SIG-M5 treated with dmso at 0.1 percent for 504 hours (cell line): ENCODE measurements around the gene CES1.
A peak's percentile ranks its signal among the peaks of the same experiment; 100 is the strongest.
"Not testable (repeated sequence)": the region's sequence is repeated elsewhere in the genome, so short reads cannot be mapped to it uniquely, and the experiment has no call there.

Source experiments
- DNase-seq: peaks from one replicate; lab custom pipeline; 2025; ENCODE audit not compliant: unreplicated experiment; lab: John Stamatoyannopoulos, UW

Gene CES1

GRCh38 chr16:55792934-55793374 is 39.9 kb downstream of the CES1 start:
- DNase-seq: not testable (repeated sequence)

DNA sequence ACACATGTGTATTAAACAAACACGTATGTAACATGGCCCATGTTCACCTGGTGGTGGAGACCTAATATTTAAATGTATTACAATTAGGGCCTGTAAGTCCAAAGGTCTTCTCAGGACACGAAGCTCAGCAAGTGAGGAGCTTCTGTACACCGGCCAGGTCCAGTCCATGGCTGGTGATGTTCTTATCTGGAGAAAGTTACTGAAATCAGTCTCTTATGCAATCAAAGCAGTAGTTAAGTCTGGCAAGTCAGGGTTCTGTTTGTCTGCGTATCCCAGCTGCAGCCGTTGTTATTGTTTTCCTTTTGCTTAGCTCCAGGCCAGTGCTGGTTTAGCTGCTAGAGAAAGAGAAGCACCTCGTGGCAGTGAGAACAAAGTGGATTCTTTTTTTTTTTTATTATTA is 41.4 kb downstream of the CES1 start:
- not testable (repeated sequence) for DNase-seq

DNA sequence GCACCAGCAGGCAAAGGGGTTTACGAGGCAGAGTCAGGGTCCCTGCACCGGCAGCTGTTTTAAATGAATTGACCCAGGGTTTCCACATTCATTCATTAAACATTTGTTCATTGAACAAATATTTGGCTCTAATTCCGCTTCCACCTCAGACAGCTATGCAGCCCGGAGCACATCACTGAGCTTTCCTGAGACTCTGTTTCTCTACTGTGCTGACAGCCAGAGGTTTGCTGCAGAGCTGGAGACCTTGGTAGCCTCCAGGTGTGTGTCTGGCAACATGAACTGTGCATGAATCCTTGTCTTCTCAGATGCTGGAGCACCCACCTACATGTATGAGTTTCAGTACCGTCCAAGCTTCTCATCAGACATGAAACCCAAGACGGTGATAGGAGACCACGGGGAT is 42.7 kb downstream of the CES1 start:
- DNase-seq: not testable (repeated sequence)

GRCh38 chr16:55782793-55783091 is 50.2 kb downstream of the CES1 start:
- DNase-seq: not testable (repeated sequence)

DNA sequence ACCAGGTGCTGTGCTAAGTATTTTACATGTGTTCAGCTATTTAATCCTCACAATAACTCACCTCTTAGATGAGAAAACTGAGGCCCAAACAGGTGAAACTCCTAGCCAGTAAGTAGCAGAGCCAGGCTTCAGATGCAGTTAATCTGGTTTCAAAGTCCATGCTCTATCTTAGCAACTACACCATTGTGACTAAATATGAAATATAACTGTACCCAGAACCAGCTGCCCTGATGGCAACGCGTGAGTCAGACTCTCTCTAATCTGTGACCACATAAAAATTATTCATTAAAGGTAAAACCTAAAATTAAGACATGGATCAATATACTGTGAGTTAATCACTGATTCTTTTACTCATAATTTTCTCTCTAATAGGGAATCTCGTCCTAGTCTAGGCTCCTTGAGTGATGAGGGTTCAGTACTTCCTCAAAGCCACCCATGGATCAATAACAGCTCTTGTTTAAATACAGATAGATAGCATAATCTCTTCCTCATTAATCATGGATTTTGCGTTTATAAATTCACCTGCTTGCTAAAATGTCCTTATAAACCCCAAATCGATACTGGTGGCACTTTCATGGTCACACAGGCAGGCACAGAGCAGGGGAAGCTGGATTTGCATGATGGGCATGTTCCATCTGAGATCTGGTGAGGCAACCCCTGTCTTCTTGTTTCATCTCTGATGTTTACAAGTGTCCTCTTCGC is 50.7 kb downstream of the CES1 start:
- DNase-seq: peak; percentile 59

- DNase-seq: not testable (repeated sequence)
Observed at GRCh38 chr16:55781456-55781855, 51.4 kb downstream of the CES1 start.

DNA sequence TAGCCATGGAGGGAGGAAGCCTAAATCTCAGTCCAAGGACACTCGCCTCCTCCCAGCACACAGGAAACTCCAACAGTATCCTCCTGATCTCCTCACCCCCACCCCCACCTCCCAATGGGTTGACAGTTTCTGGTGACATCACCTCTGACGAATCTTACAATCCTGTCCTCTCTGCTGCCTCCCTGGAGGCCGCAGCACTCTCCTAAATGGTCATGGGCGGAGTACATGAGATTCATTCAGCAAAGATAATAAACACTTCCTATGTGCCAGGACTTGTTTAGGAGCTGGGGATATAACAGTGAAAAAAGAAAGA is 52.8 kb downstream of the CES1 start:
- DNase-seq: not testable (repeated sequence)

- DNase-seq: no peak
Observed at GRCh38 chr16:55779402-55780094, 53.3 kb downstream of the CES1 start.

DNA sequence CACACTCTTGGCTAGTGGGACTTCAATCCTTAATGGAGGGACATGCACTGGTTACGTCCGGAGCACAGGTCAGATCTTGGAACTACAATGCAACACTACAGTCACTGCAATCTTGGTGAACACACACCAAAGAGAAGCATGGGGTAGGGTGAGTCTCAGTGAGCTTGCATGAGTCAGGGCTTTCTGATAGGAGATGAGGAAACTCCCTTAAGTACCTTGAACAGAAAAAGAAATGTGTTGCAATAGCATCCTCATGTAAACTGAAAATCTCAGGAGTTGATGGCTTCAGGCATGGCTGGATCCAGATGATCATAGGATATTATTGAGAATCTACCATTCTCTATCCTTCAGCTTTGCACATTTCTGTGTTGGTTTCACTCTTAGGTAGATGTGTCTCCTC is 54.1 kb downstream of the CES1 start:
- DNase-seq: no peak

DNA sequence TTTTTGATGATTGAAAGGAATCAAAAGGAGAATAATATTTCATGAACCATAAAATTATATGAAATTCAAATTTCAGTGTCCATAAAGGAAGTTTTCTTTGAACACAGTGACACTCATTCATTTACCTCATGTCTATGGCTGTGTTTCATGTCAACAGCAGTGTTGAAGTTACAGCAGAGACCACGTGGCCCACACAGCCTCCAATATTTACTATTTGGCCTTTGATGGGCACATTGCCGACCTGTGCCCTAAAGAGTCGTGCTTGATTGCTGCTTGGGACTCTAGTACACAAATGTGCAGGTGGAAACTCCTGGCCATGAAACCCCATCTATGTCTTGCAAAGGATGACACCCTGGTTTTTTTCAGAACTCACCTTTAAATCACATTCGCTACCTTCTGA is 57.0 kb downstream of the CES1 start:
- DNase-seq: no peak

GRCh38 chr16:55773859-55774549 is 58.9 kb downstream of the CES1 start:
- DNase-seq: no peak

GRCh38 chr16:55765161-55765560 is 67.7 kb downstream of the CES1 start:
- DNase-seq: no peak

GRCh38 chr16:55760310-55761001 is 72.4 kb downstream of the CES1 start:
- no peak for DNase-seq

DNA sequence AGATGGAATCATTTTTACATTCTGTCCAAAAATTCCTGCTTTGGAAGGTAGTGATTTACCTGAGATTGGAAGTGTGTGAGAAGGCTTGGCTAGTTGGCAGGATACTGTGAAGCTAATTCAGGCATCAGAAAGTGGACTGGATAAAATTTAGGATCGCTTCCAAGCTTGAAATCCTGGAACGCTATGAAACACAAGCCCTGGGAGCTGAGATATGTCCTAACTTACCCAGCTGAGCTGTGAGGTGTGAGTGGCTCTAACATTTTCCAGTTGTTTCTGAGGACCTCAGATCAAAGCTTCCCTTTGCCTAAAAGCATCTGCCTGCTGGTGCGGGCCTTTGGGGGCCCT is 73.0 kb downstream of the CES1 start:
- DNase-seq: not testable (repeated sequence)

DNA sequence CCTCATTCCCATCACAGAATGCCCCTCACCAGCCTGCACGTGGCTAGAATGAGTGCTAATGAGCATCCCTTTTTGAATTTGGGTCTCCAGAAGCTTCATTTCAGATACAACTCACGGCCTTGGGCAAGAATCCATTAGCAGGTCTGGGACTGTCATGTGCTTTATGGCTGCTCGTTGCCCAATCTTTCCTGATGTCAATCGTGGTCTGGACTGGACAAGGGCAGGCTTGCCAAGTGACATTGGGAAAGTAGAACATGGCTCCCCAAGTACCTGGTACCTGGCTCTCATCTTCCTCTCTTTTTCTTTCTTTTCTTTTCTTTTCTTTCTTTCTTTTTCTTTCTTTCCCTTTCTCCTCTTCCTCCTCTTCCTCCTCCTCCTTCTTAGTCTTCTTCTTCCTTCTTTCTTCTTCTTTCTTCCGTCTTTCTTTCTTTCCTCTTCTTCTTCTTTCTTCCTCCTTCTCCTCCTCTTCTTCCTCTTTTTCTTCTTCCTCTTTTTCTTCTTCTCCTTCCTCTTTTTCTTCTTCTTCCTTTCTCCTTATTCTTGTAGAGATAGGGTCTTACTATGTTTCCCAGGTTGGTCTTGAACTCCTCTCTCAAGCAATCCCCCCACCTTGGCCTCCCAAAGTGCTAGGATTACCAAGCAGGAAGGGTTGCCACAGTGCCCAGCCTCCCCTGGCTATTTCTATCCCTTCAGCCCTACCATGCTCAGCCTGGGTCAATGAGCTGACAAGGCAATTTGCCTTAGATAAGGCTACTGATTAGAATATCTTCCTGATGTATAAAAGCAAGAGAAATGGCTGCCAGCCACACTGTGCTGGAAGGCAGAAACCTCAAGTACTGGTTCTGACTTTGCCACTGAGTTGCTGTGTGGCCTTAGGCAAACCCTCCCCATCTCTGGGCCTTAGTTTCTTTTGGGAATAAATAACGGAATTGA is 75.0 kb downstream of the CES1 start:
- DNase-seq: peak; percentile 38

GRCh38 chr16:55756963-55757362 is 75.9 kb downstream of the CES1 start:
- DNase-seq: peak; percentile 17

- peak; percentile 55 for DNase-seq
Observed at GRCh38 chr16:55754056-55754455, 78.8 kb downstream of the CES1 start.

DNA sequence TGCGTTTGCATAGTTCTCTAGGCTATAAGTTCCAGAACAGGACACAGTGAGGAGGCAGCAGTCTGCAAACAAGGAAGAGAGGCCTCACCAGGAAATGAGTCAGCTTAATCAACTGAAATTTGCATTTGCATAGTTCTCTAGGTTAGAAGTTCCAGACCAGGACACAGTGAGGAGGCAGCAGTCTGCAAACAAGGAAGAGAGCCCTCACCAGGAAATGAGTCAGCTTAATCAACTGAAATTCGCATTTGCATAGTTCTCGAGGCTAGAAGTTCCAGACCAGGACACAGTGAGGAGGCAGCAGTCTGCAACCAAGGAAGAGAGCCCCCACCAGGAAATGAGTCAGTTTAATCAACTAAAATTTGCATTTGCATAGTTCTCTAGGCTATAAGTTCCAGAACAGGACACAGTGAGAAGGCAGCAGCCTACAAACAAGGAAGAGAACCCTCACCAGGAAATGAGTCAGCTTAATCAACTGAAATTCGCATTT is 79.7 kb downstream of the CES1 start:
- DNase-seq: peak; percentile 62
